Islet precursor cell (in vitro differentiated cells): Measurements from ENCODE around the gene TSPYL1.
"Not testable (repeated sequence)": the region's sequence is repeated elsewhere in the genome, so short reads cannot be mapped to it uniquely, and the experiment has no call there.

Experiments
- DNase-seq: peaks from one replicate; pipeline ENCODE4 v3.0.0-alpha.2; 2018

Gene TSPYL1

DNA sequence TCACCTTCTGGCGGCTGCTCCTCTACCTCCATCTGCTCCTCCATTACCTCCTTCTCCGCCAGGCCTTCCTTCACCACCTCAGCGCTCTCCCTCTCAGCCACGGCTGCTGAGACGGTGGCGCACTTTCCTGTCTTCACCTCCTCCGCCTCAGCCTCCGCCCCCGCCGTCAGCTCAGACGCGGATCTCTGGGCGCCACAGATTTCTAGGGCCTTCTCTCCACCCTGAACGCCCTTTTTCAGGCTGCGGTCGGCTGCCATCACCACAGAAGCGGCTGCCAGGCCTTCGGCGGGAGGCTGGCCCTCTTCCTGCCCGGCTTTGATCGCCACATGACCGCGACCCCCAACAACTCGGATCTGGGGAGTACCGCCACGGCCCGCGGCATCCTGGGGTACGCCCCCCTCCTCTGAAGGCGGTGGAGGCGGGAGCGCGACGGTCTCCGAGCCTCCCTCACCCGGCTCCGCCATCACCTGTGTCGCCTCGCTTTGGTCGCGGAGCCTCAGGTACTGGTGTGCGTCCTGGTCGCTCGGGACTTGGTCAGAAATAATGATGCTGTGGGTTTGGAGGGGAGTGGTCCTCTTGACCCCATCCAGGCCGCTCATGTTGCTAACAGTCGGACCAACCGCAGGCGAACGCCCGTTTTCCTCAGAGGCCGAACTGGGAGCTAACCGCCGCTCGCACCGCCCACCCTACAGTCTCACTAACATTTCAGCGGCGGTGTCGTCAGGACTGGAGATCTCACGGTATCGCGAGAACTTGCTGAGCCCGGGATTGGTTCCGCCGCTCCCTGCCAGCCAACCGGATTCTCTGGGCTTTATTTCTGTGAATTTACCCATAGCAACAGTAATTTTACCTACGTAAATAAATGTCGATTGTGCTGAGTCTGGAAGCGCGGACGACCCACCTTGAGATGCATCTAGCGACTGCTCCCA is at the start of gene TSPYL1:
Gene TSPYL1 (minus strand): TSS at position 699 of the 929 bp plus-strand sequence. CDS start 100 bp downstream, at position 599.
- DNase-seq: peak; percentile 98

- DNase-seq: no peak
Observed at GRCh38 chr6:116329156-116329555, 49.4 kb upstream of the TSPYL1 start.

DNA sequence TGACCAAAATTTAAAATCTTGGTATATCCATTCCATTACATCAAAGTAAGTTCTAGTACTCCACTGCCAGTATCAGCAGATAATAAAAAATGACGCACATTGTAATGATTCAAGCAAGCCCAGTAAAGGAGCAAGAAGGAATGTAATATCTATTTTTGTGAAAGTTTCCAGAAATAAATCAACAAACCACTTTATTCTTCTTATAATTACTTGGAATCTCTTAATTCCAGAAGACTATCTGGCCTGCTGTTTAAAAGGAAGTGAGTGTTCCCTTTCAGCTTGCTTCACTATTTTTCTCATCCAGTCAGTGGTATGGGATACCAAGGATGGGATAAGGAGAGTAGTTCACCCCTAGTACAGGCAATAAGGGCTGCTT is 48.8 kb upstream of the TSPYL1 start:
- no peak for DNase-seq

DNA sequence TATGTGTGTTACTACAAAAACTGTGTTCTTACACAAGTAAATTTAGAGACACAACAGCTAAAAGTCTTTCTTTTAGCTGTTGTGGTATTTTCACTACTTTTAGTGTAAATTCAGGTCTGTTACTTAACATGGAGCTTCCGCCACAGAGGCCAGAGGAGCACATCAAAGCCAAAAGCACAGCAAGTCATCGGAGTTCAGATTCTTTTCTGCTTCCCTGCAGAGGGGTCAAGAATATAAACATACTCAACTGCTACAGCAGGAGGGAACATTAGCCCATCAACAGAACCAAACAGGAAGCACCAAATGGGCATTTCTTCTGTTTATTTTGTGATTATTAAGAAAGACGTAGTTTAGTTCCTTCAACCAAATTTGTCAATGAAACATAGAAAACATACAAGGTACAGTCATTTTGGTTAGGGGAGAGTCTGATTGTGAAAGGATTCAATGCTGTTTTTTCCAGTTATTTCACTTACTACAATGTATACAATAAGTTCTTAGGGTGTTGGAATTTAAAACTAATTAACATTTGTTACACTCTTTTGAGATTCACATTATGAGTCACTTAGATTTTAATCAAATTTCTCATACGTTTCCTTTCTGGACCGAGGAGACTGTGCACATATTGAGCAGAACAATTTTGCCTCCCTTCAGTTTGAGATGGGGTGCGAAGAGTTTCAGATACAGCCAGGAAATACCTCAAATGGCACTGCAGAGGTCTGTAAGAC is 48.2 kb upstream of the TSPYL1 start:
- no peak for DNase-seq

GRCh38 chr6:116326996-116327395 is 47.3 kb upstream of the TSPYL1 start:
- no peak for DNase-seq

GRCh38 chr6:116326181-116326671 is 46.5 kb upstream of the TSPYL1 start:
- DNase-seq: no peak

GRCh38 chr6:116325634-116326132 is 46.0 kb upstream of the TSPYL1 start:
- not testable (repeated sequence) for DNase-seq

DNA sequence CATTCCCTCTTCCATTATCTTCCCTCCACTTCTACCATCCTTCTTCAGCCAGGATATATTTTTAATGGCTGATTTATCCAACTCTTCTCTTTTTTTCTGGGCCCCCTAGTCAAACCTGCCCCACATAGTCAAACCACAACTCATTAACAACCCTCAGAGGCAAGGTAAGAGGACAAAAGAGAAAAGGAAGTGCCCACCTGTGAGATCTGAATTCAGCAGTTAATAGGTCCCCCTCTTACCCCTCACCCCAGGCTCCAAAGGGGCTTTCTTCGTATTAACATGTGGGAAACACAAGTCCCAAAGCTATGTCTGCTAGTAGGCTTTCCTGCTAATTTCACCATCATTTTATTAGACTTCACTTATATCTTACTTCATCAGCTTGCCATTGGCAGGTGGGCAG is 44.1 kb upstream of the TSPYL1 start:
- DNase-seq: no peak

GRCh38 chr6:116321933-116322332 is 42.2 kb upstream of the TSPYL1 start:
- DNase-seq: not testable (repeated sequence)

- DNase-seq: no peak
Observed at GRCh38 chr6:116316772-116317467, 37.2 kb upstream of the TSPYL1 start.

GRCh38 chr6:116314878-116315277 is 35.1 kb upstream of the TSPYL1 start:
- DNase-seq: no peak

- DNase-seq: no peak
Observed at GRCh38 chr6:116314218-116314617, 34.5 kb upstream of the TSPYL1 start.

DNA sequence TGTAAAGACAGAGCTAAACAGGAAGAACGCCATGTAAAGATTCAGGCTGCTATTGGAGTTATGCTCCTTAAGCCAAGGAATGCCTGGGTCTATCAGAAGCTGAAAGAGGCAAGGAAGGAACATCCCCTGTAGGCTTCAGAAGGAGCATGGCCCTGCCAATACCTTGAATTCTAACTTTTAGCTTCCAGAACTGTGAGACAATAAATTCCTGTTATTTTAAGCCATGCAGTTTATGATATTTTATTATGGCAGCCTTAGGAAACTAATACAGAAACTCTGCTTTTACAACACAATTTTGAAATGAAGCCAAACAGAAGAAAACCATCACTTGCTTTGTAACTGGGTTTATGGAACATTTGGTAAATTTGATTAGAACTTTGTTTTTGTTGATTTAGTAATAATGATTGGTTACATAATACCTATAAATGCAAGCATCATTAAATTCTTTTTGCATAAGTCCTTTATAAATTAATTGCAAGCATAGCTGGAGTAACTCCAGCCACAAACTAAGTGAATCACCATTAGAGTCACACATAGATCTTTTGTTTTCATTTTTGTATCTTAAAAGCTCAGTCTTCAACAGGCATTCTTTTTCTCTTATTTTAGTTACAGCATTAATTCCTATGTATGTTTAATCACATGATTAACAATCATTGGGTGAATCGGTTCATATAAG is 33.5 kb upstream of the TSPYL1 start:
- no peak for DNase-seq

DNA sequence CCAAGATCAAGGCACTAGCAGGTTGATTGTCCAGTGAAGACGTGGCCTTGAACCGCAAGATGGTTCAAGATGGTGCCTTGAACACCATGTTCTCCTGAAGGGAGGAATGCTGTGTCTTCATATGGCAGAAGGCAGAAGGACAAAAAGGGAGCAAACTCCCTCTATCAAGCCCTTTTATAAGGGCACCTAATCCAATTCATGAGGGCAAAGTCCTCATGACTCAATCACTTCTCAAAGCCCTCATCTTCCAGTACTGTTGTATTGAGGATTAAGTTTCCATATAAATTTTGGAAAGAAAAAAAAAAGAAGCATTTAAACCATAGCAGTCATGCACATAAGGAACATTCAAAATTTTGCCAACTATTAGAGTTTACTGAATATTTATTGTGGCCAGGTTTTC is 29.9 kb upstream of the TSPYL1 start:
- no peak for DNase-seq

DNA sequence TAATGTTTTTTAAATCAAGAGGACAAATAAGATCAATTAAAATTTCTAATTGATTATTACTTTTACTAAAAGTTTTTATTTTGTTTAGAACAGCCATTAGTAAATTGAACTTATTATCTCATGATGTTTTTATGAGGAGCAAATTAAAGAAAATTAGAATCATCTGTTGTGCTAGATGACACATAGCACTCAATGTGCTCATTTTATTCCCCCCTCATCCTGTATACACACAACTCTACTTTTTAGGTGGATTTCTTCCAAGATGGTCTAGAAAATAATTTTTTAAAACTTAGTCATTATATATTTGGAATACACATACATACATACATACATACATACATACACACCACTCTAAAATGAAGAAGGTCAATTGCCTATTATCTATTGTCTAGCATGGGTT is 29.3 kb upstream of the TSPYL1 start:
- DNase-seq: no peak

- DNase-seq: no peak
Observed at GRCh38 chr6:116307633-116308032, 27.9 kb upstream of the TSPYL1 start.

- no peak for DNase-seq
Observed at GRCh38 chr6:116307001-116307400, 27.3 kb upstream of the TSPYL1 start.

DNA sequence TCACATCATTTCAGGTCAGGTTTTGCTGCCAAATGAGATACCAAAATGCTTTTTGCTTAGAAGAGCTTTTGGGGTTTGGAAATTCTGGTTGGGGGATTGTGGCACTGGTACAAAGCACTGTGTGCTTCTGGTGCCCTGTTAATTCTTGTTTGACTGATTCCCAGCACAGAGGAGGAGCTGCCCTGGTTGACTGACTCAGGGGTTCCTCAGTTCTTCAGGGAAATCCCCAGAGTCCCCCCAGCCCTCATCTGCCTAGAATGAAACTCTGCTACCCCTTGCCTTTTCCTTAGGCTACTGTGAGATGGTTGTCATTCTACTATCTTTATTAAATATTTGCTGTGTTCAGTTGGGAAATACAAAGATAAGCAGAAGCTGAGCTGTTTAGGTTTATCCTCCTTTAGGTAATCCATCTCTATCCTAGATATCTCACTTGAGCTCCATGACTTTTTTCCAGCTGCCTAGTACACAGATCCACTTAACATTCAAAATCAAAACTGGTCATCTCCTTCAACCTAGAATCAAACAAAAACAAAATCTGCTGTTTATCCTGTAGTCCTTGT is 24.9 kb upstream of the TSPYL1 start:
- DNase-seq: no peak

DNA sequence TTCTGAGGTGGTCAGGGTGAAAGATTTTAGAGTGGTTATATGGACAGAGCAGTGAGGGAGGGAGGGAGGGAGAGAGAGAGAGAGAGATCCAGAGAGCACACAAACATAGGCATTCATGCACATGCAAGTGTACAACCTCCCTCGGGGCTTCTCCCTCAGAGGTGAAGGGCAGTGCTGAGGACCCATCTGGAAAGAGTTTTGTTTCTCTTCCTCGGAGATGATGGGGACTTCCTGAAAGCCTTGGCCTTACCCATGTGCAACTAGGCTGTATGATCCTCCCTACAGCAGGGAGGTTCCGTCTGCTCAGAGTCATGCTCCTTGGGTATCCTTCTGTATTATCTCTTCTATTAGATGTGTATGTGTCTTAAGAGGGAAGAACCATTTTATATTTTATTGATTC is 21.4 kb upstream of the TSPYL1 start:
- no peak for DNase-seq

- DNase-seq: no peak
Observed at GRCh38 chr6:116300566-116300965, 20.8 kb upstream of the TSPYL1 start.

- no peak for DNase-seq
Observed at GRCh38 chr6:116298973-116299372, 19.2 kb upstream of the TSPYL1 start.

- no peak for DNase-seq
Observed at GRCh38 chr6:116298273-116298672, 18.5 kb upstream of the TSPYL1 start.
